ENCODE results near the gene FGF14.

FGF14 gene

DNA sequence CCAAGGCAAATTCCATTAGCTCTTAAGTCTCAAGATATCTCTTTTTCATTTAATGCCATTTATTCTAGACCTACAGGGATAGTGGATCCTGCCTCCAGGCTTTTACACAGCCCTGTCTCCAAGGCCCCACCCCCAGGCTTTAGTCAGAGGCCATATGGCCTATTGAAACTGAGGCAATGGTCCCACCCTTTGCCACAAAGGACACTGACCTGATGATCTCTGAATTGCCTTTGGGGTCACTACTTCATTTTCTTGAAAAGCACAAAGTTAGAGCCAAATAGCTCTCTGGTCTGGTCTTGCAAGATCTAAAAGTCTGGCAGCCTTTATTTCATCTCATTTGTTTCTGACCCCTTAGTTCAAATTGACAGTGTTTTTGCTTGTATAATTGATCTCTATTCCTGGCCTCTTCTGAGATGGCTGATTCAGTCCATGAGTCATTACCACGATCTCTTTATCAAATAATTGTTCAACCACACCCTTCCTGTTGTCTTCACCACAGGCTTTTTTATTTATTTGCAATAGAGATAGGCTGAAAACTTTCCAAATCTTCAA lies 209.8 kb downstream of the FGF14 start:
- no peak for TF ChIP-seq CTCF (IDR thresholded peaks at IDR 0.05; ENCODE audit: low read depth, low read length, missing control alignments)
- no peaks in the 10 kb centered on the region for H3K36me3 ChIP-seq (replicated peaks)
- H3K27ac ChIP-seq: no peak overlapping the region
- H3K4me3 ChIP-seq (ENCODE audit: low read depth, low read length): no peak overlapping the region
- in situ Hi-C loops (cut with HindIII; ENCODE audit: low pct_ligation_motif_present, low sequenced_read_pairs): no loop called here
- peak; percentile 22 for DNase-seq
- no peaks in the 10 kb centered on the region for H3K27me3 ChIP-seq (replicated peaks)

- no peak for DNase-seq
- Histone ChIP-seq H3K27ac (no peak overlapping the region), H3K27me3 (replicated peaks) (no peaks in the 10 kb centered on the region), H3K4me3 (ENCODE audit: low read depth, low read length) (no peak overlapping the region), H3K36me3 (replicated peaks) (no peaks in the 10 kb centered on the region)
- in situ Hi-C loops (cut with HindIII; ENCODE audit: low pct_ligation_motif_present, low sequenced_read_pairs): no loop called here
- no peak for TF ChIP-seq CTCF (IDR thresholded peaks at IDR 0.05; ENCODE audit: low read depth, low read length, missing control alignments)
Observed at GRCh38 chr13:102190930-102191329, 210.9 kb downstream of the FGF14 start.

DNA sequence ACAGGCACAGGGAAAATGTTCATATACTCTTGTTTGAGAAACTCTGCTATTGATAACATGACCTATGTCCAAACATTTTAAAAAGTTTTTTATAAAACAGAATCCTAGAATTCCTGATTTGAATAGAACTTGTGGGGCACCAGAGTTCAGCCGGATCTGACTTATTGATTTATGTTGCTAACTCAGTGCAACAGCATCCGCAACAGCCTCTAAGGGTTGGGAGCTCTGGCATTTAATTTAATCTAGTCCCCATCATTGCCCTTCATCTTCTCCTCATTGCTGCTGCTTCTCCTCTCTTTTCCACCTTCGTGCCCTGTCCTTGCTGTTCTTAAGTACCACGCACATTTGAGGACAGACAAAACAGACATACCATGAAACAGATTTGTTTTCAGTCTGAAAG lies 214.5 kb downstream of the FGF14 start:
- H3K27me3 ChIP-seq (replicated peaks): no peaks in the 10 kb centered on the region
- H3K4me3 ChIP-seq (ENCODE audit: low read depth, low read length): no peak overlapping the region
- H3K27ac ChIP-seq: no peak overlapping the region
- H3K36me3 ChIP-seq (replicated peaks): no peaks in the 10 kb centered on the region
- in situ Hi-C loops (cut with HindIII; ENCODE audit: low pct_ligation_motif_present, low sequenced_read_pairs): no loop called here
- TF ChIP-seq CTCF (IDR thresholded peaks at IDR 0.05; ENCODE audit: low read depth, low read length, missing control alignments): no peak
- no peak for DNase-seq

DNA sequence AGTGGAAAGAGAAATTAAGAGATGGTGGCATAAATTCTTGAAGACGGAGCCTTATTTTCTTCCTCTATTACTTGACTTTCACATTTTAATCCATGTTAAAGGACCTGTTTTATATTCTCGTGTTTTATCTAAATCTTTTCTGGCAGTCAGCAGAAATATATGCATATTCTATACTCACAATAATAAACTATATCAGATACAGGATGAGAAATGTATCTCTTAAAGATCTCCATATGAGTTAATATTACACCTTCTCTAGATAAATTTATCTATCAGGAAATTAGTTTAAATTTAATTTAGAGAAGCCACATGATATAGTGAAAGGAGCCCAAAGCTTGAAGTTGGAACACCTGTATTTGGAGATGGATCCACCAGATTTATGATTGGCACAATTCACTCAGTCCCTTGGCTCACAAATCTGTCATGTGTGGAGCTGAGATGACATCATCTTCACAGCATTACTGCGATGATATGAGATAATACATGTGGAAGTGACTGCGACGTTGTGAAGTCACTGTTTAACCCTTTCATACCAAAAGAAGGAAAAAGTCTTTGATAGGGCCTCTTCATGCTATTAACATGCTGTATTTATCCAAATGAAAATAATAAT lies 216.4 kb downstream of the FGF14 start:
- no peaks in the 10 kb centered on the region for H3K36me3 ChIP-seq (replicated peaks)
- DNase-seq: no peak
- in situ Hi-C loops (cut with HindIII; ENCODE audit: low pct_ligation_motif_present, low sequenced_read_pairs): no loop called here
- H3K27me3 ChIP-seq (replicated peaks): no peaks in the 10 kb centered on the region
- H3K27ac ChIP-seq: no peak overlapping the region
- H3K4me3 ChIP-seq (ENCODE audit: low read depth, low read length): no peak overlapping the region
- no peak for TF ChIP-seq CTCF (IDR thresholded peaks at IDR 0.05; ENCODE audit: low read depth, low read length, missing control alignments)

- Histone ChIP-seq H3K27me3 (replicated peaks) (no peaks in the 10 kb centered on the region), H3K4me3 (ENCODE audit: low read depth, low read length) (no peak overlapping the region), H3K27ac (no peak overlapping the region), H3K36me3 (replicated peaks) (no peaks in the 10 kb centered on the region)
- no peak for DNase-seq
- in situ Hi-C loops (cut with HindIII; ENCODE audit: low pct_ligation_motif_present, low sequenced_read_pairs): no loop called here
- TF ChIP-seq CTCF (IDR thresholded peaks at IDR 0.05; ENCODE audit: low read depth, low read length, missing control alignments): no peak
Observed at GRCh38 chr13:102183509-102184182, 218.2 kb downstream of the FGF14 start.

Data from brain microvascular endothelial cell (primary cell).